ENCODE results near the gene DLK1. TPM values are rescaled to one million over a fixed set of nuclear protein-coding genes. Genes with fewer than 3 reads are reported as not detected.

Gene DLK1
- total RNA-seq, 1 donor from 2014 or later, result not detected

GRCh38 chr14:100735271-100735670 lies 8.6 kb downstream of the DLK1 start:
- no peaks in the 10 kb centered on the region for H3K9me3 Mint-ChIP-seq
- no peak overlapping the region for H3K27ac Mint-ChIP-seq

GRCh38 chr14:100736269-100737180 lies 9.8 kb downstream of the DLK1 start:
- Mint-ChIP-seq H3K4me1 (ENCODE audit: low read depth) (no peaks in the 10 kb centered on the region), H3K27me3 (ENCODE audit: low read depth) (no peaks in the 10 kb centered on the region), H3K27ac (no peak overlapping the region), H3K36me3 (ENCODE audit: low read depth) (no peaks in the 10 kb centered on the region), H3K4me3 (ENCODE audit: low read depth) (no peak overlapping the region), H3K9me3 (no peaks in the 10 kb centered on the region)
- no peak for DNase-seq (ENCODE audit: low spot score)
- intact Hi-C loops (cut with micrococcal nuclease), result no loop called here

More at GRCh38 chr14:100735271-100735670, 8.6 kb downstream of the DLK1 start:
- H3K36me3 Mint-ChIP-seq (ENCODE audit: low read depth), result no peaks in the 10 kb centered on the region
- H3K4me3 Mint-ChIP-seq (ENCODE audit: low read depth), result no peak overlapping the region
- intact Hi-C loops (cut with micrococcal nuclease), result no loop called here
- DNase-seq (ENCODE audit: low spot score), result no peak
- no peaks in the 10 kb centered on the region for H3K27me3 Mint-ChIP-seq (ENCODE audit: low read depth)
- H3K4me1 Mint-ChIP-seq (ENCODE audit: low read depth), result no peaks in the 10 kb centered on the region

- no peaks in the 10 kb centered on the region for H3K9me3 Mint-ChIP-seq
- no peaks in the 10 kb centered on the region for H3K36me3 Mint-ChIP-seq (ENCODE audit: low read depth)
- no peak overlapping the region for H3K4me3 Mint-ChIP-seq (ENCODE audit: low read depth)
These were observed 10.8 kb downstream of the DLK1 start for GRCh38 chr14:100737526-100737925.

GRCh38 chr14:100738269-100738691 lies 11.6 kb downstream of the DLK1 start:
- DNase-seq (ENCODE audit: low spot score), result no peak
- H3K4me3 Mint-ChIP-seq (ENCODE audit: low read depth), result no peak overlapping the region
- H3K36me3 Mint-ChIP-seq (ENCODE audit: low read depth), result no peaks in the 10 kb centered on the region
- no peaks in the 10 kb centered on the region for H3K9me3 Mint-ChIP-seq
- no peaks in the 10 kb centered on the region for H3K27me3 Mint-ChIP-seq (ENCODE audit: low read depth)
- no peak overlapping the region for H3K27ac Mint-ChIP-seq
- no peaks in the 10 kb centered on the region for H3K4me1 Mint-ChIP-seq (ENCODE audit: low read depth)
- intact Hi-C loops (cut with micrococcal nuclease), result no loop called here

More at GRCh38 chr14:100737526-100737925, 10.8 kb downstream of the DLK1 start:
- H3K27me3 Mint-ChIP-seq (ENCODE audit: low read depth), result no peaks in the 10 kb centered on the region
- no peak for DNase-seq (ENCODE audit: low spot score)
- no peak overlapping the region for H3K27ac Mint-ChIP-seq
- no peaks in the 10 kb centered on the region for H3K4me1 Mint-ChIP-seq (ENCODE audit: low read depth)
- intact Hi-C loops (cut with micrococcal nuclease), result no loop called here

GRCh38 chr14:100738704-100739131 lies 12.0 kb downstream of the DLK1 start:
- H3K4me3 Mint-ChIP-seq (ENCODE audit: low read depth), result no peak overlapping the region
- H3K36me3 Mint-ChIP-seq (ENCODE audit: low read depth), result no peaks in the 10 kb centered on the region
- DNase-seq (ENCODE audit: low spot score), result no peak
- no peak overlapping the region for H3K27ac Mint-ChIP-seq
- H3K27me3 Mint-ChIP-seq (ENCODE audit: low read depth), result no peaks in the 10 kb centered on the region
- intact Hi-C loops (cut with micrococcal nuclease), result no loop called here
- H3K9me3 Mint-ChIP-seq, result no peaks in the 10 kb centered on the region
- H3K4me1 Mint-ChIP-seq (ENCODE audit: low read depth), result no peaks in the 10 kb centered on the region

- Mint-ChIP-seq H3K4me3 (ENCODE audit: low read depth) (no peak overlapping the region), H3K27me3 (ENCODE audit: low read depth) (no peaks in the 10 kb centered on the region), H3K9me3 (no peaks in the 10 kb centered on the region), H3K4me1 (ENCODE audit: low read depth) (no peaks in the 10 kb centered on the region), H3K27ac (no peak overlapping the region), H3K36me3 (ENCODE audit: low read depth) (no peaks in the 10 kb centered on the region)
- intact Hi-C loops (cut with micrococcal nuclease), result no loop called here
- DNase-seq (ENCODE audit: low spot score), result no peak
These were observed 12.6 kb downstream of the DLK1 start for GRCh38 chr14:100739306-100739705.

- Mint-ChIP-seq H3K4me3 (ENCODE audit: low read depth) (no peak overlapping the region), H3K9me3 (no peaks in the 10 kb centered on the region), H3K27me3 (ENCODE audit: low read depth) (no peaks in the 10 kb centered on the region), H3K27ac (no peak overlapping the region), H3K36me3 (ENCODE audit: low read depth) (no peaks in the 10 kb centered on the region), H3K4me1 (ENCODE audit: low read depth) (no peaks in the 10 kb centered on the region)
- intact Hi-C loops (cut with micrococcal nuclease), result no loop called here
- no peak for DNase-seq (ENCODE audit: low spot score)
These were observed 13.6 kb downstream of the DLK1 start for GRCh38 chr14:100740196-100740825.

GRCh38 chr14:100740929-100741328 lies 14.2 kb downstream of the DLK1 start:
- no peak for DNase-seq (ENCODE audit: low spot score)
- Mint-ChIP-seq H3K9me3 (no peaks in the 10 kb centered on the region), H3K4me3 (ENCODE audit: low read depth) (no peak overlapping the region), H3K27ac (no peak overlapping the region), H3K36me3 (ENCODE audit: low read depth) (no peaks in the 10 kb centered on the region), H3K4me1 (ENCODE audit: low read depth) (no peaks in the 10 kb centered on the region), H3K27me3 (ENCODE audit: low read depth) (no peaks in the 10 kb centered on the region)
- intact Hi-C loops (cut with micrococcal nuclease), result no loop called here

- intact Hi-C loops (cut with micrococcal nuclease), result no loop called here
- no peak overlapping the region for H3K4me3 Mint-ChIP-seq (ENCODE audit: low read depth)
- H3K27ac Mint-ChIP-seq, result no peak overlapping the region
- no peaks in the 10 kb centered on the region for H3K36me3 Mint-ChIP-seq (ENCODE audit: low read depth)
- H3K4me1 Mint-ChIP-seq (ENCODE audit: low read depth), result no peaks in the 10 kb centered on the region
- no peaks in the 10 kb centered on the region for H3K9me3 Mint-ChIP-seq
- no peaks in the 10 kb centered on the region for H3K27me3 Mint-ChIP-seq (ENCODE audit: low read depth)
- DNase-seq (ENCODE audit: low spot score), result no peak
These were observed 15.3 kb downstream of the DLK1 start for GRCh38 chr14:100741966-100742365.

- H3K4me3 Mint-ChIP-seq (ENCODE audit: low read depth), result no peak overlapping the region
- no peaks in the 10 kb centered on the region for H3K4me1 Mint-ChIP-seq (ENCODE audit: low read depth)
- intact Hi-C loops (cut with micrococcal nuclease), result no loop called here
- no peaks in the 10 kb centered on the region for H3K27me3 Mint-ChIP-seq (ENCODE audit: low read depth)
- H3K9me3 Mint-ChIP-seq, result no peaks in the 10 kb centered on the region
- no peak for DNase-seq (ENCODE audit: low spot score)
- no peak overlapping the region for H3K27ac Mint-ChIP-seq
- no peaks in the 10 kb centered on the region for H3K36me3 Mint-ChIP-seq (ENCODE audit: low read depth)
These were observed 19.6 kb downstream of the DLK1 start for GRCh38 chr14:100746326-100746725.

- Mint-ChIP-seq H3K36me3 (ENCODE audit: low read depth) (no peaks in the 10 kb centered on the region), H3K4me3 (ENCODE audit: low read depth) (no peak overlapping the region), H3K4me1 (ENCODE audit: low read depth) (no peaks in the 10 kb centered on the region), H3K27ac (no peak overlapping the region), H3K9me3 (no peaks in the 10 kb centered on the region), H3K27me3 (ENCODE audit: low read depth) (peaks cover 3% of the 10 kb centered on the region)
- intact Hi-C loops (cut with micrococcal nuclease), result no loop called here
- DNase-seq (ENCODE audit: low spot score), result no peak
These were observed 20.4 kb downstream of the DLK1 start for GRCh38 chr14:100747021-100747586.

GRCh38 chr14:100747736-100748135 lies 21.0 kb downstream of the DLK1 start:
- no peak overlapping the region for H3K27ac Mint-ChIP-seq
- no peak for DNase-seq (ENCODE audit: low spot score)
- H3K27me3 Mint-ChIP-seq (ENCODE audit: low read depth), result peaks cover 5% of the 10 kb centered on the region
- no peaks in the 10 kb centered on the region for H3K4me1 Mint-ChIP-seq (ENCODE audit: low read depth)
- H3K36me3 Mint-ChIP-seq (ENCODE audit: low read depth), result no peaks in the 10 kb centered on the region
- no peaks in the 10 kb centered on the region for H3K9me3 Mint-ChIP-seq
- no peak overlapping the region for H3K4me3 Mint-ChIP-seq (ENCODE audit: low read depth)
- intact Hi-C loops (cut with micrococcal nuclease), result no loop called here

GRCh38 chr14:100748403-100748802 lies 21.7 kb downstream of the DLK1 start:
- intact Hi-C loops (cut with micrococcal nuclease), result no loop called here
- H3K27ac Mint-ChIP-seq, result no peak overlapping the region
- no peak overlapping the region for H3K4me3 Mint-ChIP-seq (ENCODE audit: low read depth)
- no peak for DNase-seq (ENCODE audit: low spot score)
- H3K27me3 Mint-ChIP-seq (ENCODE audit: low read depth), result peaks cover 5% of the 10 kb centered on the region
- no peaks in the 10 kb centered on the region for H3K36me3 Mint-ChIP-seq (ENCODE audit: low read depth)
- H3K4me1 Mint-ChIP-seq (ENCODE audit: low read depth), result no peaks in the 10 kb centered on the region
- H3K9me3 Mint-ChIP-seq, result no peaks in the 10 kb centered on the region

All from activated T-helper 2 cell treated with anti-CD3 and anti-CD28 coated beads, Interferon-gamma antibody, Interleukin-2, Interleukin-4, amounts not matched to agents 10 μg/mL and 5 μg/mL and 100 μg/mL, durations not matched to agents 14 hours and 24 hours and 36 hours (primary cell).